Measurements from ENCODE around the gene UFC1. TPM values are rescaled to one million over a fixed set of nuclear protein-coding genes. Genes with fewer than 3 reads are reported as not detected.

The UFC1 gene
- total and polyA plus RNA-seq, 2 of the 13 experiments (the other 11 are each of a cell fraction or from before 2014, with no cell fraction given), result 72.8 to 85.2 TPM

GRCh38 chr1:161198897-161199431 lies 45.2 kb downstream of the UFC1 start, which contains the start of gene ADAMTS4 (continued):
- TF ChIP-seq CSRNP2 (CRISPR knock-in tag; conservative IDR thresholded peaks at IDR 0.05; ENCODE audit: low read depth) (no peak), PBX3 (CRISPR knock-in tag; IDR thresholded peaks at IDR 0.05; ENCODE audit: borderline replicate concordance) (no peak), PRPF4 (IDR thresholded peaks at IDR 0.05; ENCODE audit: low read depth, low read length, poor library complexity, severe bottlenecking) (no peak), TCF7L2 (IDR thresholded peaks at IDR 0.05; ENCODE audit: low read depth, low read length) (no peak), HNF4A (CRISPR knock-in tag; IDR thresholded peaks at IDR 0.05) (no peak), POLR2A (IDR thresholded peaks at IDR 0.05; ENCODE audit: insufficient read depth in 1 of 2, low read depth in 2 of 2, low read length in 2 of 2) (peak; percentile 38; a peak in 1 of 4 replicates), ZNF124 (CRISPR knock-in tag; IDR thresholded peaks at IDR 0.05) (no peak), HIC2 (CRISPR knock-in tag; IDR thresholded peaks at IDR 0.05; ENCODE audit: low read depth) (no peak; the same call in 1 of the 2 replicates), MED1 (CRISPR knock-in tag; IDR thresholded peaks at IDR 0.05) (no peak), AHR (CRISPR knock-in tag; IDR thresholded peaks at IDR 0.05) (no peak), ATF5 (CRISPR knock-in tag; IDR thresholded peaks at IDR 0.05; ENCODE audit: low read depth) (no peak), ATF1 (CRISPR knock-in tag; IDR thresholded peaks at IDR 0.05) (no peak), JDP2 (CRISPR knock-in tag; IDR thresholded peaks at IDR 0.05; ENCODE audit: borderline replicate concordance) (no peak), ZNF547 (CRISPR knock-in tag; IDR thresholded peaks at IDR 0.05) (no peak), ZNF678 (CRISPR knock-in tag; IDR thresholded peaks at IDR 0.05) (no peak), NFYB (CRISPR knock-in tag; IDR thresholded peaks at IDR 0.05) (peak; percentile 68), ZNF329 (CRISPR knock-in tag; IDR thresholded peaks at IDR 0.05; ENCODE audit: low read depth) (no peak), KDM2A (CRISPR knock-in tag; IDR thresholded peaks at IDR 0.05; ENCODE audit: borderline replicate concordance, low read depth) (no peak), CEBPB (IDR thresholded peaks at IDR 0.05; ENCODE audit: borderline replicate concordance, low read depth, low read length) (no peak), ISX (CRISPR knock-in tag; conservative IDR thresholded peaks at IDR 0.05) (no peak), PREB (CRISPR knock-in tag; IDR thresholded peaks at IDR 0.05) (no peak), EHMT2 (IDR thresholded peaks at IDR 0.05; ENCODE audit: borderline replicate concordance, low read depth, low read length) (no peak), NFRKB (IDR thresholded peaks at IDR 0.05) (no peak), NR0B2 (CRISPR knock-in tag; IDR thresholded peaks at IDR 0.05) (no peak), RAD21 (CRISPR knock-in tag; IDR thresholded peaks at IDR 0.05) (no peak)

Measured in HepG2 (cell line).